Activated gamma-delta T cell treated with anti-CD3 and anti-CD28 coated beads, Interleukin-2, amount 50 U/mL, for 16 hours (primary cell): ENCODE measurements around the gene FASN.
A peak's percentile ranks its signal among the peaks of the same experiment; 100 is the strongest.
"Not testable (repeated sequence)": the region's sequence is repeated elsewhere in the genome, so short reads cannot be mapped to it uniquely, and the experiment has no call there.

Source experiments
- DNase-seq: peaks from one replicate; pipeline ENCODE4 v3.0.0-alpha.2; 2020; ENCODE audit warnings: low read depth

FASN gene

DNA sequence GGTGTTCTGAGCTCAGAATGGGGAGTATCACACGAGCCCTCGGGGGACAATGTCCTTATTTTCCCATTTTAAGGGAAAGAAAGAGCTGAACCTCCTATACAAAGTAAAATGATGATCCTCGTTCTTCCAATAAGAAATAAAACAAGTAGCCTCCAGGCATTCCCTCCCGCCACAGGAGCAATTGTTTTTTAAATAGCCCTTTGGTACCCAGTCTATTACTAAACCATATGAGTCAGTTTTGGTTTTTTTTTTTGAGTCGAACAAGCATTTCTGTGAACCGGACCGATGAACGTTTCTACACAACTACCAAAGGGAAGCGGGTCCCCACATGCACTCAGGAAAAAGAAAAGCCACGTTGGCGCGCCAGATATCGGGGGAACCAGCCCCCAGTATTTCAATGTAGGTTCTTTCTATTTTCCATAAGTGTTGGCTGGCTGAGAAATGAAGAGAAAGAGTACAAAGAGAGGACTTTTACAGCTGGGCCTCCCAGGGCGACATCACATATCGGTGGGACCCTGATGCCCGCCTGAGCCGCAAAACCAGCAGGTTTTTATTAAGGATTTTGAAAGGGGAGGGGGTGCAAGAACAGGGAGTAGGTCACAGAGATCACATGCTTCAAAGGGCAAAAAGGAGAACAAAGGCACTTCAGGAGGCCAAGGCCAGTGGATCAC is 56.8 kb downstream of the FASN start:
- no peak for DNase-seq

GRCh38 chr17:82039695-82040299 is 58.2 kb downstream of the FASN start:
- no peak for DNase-seq

DNA sequence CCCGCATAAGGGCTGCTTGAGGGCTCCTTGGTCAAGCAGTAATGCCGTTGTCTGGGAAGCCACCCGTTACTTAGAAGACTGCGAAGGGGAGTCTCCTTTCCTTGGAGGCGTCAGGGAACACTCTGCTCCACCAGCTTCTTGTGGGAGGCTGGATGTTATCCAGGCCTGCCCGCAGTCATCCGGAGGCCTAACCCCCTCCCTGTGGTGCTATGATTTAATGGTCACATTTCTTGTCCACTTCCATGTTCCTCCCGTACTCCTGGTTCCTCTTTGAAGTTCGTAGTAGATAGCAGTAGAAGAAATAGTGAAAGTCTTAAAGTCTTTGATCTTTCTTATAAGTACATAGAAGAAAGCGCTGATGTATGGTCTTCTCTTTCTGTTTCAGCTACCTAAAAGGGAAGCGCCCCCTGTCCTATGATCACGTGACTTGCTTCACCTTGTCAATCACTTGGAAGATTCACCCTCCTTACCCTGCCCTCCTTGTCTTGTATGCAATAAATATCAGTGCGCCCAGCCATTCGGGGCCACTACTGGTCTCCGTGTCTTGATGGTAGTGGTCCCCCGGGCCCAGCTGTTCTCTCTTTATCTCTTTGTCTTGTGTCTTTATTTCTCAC is 59.1 kb downstream of the FASN start:
- DNase-seq = not testable (repeated sequence)

GRCh38 chr17:82037889-82038195 is 60.2 kb downstream of the FASN start:
- no peak for DNase-seq

GRCh38 chr17:82037092-82037888 is 60.7 kb downstream of the FASN start, which contains the start of gene DCXR:
DCXR (minus strand) TSS chr17:82037697; CDS start chr17:82037682, 15 bp downstream.
- peak; percentile 92 for DNase-seq

DNA sequence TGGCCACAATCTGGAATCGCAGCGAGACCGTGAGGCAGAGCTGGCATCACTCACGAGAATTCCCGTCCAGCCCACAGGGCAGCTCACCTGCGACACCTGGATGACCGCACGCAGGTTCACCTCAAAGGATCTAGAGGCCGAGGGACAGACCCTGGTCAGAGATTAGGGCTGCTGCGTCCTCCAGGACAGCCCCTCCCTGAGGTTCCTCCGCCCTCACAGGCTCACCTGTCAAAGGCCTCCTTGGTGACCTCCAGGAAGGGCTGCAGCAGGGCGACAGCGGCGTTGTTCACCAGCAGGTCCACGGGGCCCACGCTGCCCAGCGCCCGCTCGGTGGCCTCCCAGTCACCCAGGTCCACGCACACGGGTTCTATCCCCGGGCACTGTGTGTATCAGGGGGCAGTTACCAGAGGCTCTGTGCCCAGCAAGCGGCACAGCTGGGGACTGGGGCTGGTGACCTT is 61.4 kb downstream of the FASN start:
- no peak for DNase-seq

GRCh38 chr17:82035956-82036633 is 61.9 kb downstream of the FASN start:
- no peak for DNase-seq

- no peak for DNase-seq
These were observed 62.5 kb downstream of the FASN start for GRCh38 chr17:82035488-82035887.

GRCh38 chr17:82034371-82035011 is 63.5 kb downstream of the FASN start:
- no peak for DNase-seq

DNA sequence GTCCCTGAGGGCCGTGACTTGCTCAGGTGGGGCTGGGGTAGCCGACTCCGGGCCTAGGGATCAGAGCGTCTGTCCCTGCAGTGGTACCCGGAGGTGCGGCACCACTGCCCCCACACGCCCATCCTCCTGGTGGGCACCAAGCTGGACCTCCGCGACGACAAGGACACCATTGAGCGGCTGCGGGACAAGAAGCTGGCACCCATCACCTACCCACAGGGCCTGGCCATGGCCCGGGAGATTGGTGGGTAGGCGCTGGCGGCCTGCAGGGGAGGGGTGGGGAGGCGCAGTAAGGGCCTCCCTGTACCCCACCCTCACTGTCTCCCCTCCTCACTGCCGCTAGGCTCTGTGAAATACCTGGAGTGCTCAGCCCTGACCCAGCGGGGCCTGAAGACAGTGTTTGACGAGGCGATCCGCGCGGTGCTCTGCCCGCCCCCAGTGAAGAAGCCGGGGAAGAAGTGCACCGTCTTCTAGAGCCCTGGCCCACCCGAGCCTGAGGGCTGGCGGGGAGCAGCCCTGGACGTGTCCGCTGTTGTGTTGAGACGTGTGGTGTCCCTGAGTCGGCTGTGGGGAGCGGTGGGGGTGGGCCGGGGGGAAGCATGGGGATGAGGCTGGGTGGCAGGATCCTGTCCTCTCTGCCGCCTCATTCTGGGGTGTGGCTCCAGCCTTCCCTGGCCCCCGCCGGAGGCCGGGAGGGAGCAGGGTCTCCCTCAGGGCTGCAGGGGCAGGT is 64.5 kb downstream of the FASN start:
- no peak for DNase-seq

- no peak for DNase-seq
These were observed 66.0 kb downstream of the FASN start for GRCh38 chr17:82031885-82032627.

- no peak for DNase-seq
These were observed 66.6 kb downstream of the FASN start, which contains the start of gene RAC3 for GRCh38 chr17:82031303-82031884. RAC3 (plus strand) TSS chr17:82031678; CDS start chr17:82031762, 84 bp downstream.

DNA sequence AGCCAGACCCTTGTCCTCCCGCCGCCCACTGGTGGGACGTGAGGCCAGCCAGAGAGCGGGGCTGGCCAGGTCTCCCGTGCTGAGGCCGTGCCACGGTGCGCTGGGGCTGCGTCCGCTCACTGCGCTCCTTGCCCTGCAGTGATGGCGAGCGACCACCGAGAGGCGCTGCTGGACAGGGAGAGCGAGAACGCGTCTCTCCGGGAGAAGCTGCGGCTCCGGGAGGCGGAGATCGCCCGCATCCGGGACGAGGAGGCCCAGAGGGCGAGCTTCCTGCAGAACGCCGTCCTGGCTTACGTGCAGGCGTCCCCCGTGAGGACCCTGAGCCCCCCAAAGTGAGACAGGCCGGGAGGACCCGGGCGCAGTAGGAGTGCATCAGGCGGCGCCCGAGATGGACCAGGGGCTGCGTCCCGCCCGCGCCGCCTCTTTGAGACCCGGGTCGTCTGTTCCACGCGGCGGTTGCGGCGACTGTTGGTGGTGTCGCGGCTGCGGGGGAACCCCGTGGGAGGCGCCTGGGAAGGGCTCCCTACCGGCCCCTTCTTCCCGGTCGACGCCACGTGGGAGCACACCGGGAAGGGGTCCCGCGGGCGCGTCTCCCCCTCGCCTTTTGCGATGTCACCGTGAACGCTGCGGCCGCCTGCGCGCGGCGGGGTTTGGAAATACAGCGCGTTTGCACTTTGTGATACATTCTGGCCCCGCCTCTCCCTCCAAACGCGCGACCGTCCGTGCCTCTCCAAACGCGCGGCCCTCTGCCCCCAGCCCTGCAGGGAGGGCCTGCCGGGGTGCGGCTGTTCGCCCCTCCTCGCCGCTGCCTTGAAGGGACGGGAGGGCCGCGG is 67.3 kb downstream of the FASN start:
- peak; percentile 71 for DNase-seq

- no peak for DNase-seq
These were observed 68.0 kb downstream of the FASN start for GRCh38 chr17:82029990-82030469.

GRCh38 chr17:82029391-82029790 is 68.6 kb downstream of the FASN start:
- DNase-seq = no peak

- DNase-seq = no peak
These were observed 69.1 kb downstream of the FASN start for GRCh38 chr17:82028966-82029365.
